K562 (cell line): Measurements from ENCODE around the gene EVC. TPM values are rescaled to one million over a fixed set of nuclear protein-coding genes. Genes with fewer than 3 reads are reported as not detected.

Experiments
- ATAC-seq: fragments of 200-7000 bp; cut with Tn5 transposase; 3 replicates; pipeline ENCODE4 v1.9.1; 2020; ENCODE audit warnings: moderate library complexity
- BruUV-seq: library from RNA; stranded (reverse); fragments of 400-500 nt; replicated peaks from 2 replicates; lab custom pipeline; 2021; lab: Mats Ljungman, UMichigan
- CTCF ChIA-PET: fragments of 300-600 bp; formaldehyde crosslinking; extraction: SDS; loops from one replicate; lab custom pipeline; 2021; ENCODE audit warnings: low intra/inter-chr PET ratio; lab: Yijun Ruan, JAX
- POLR2A ChIA-PET: fragments of 300-600, 350-650 bp; sonication (Branson Sonifier 250); formaldehyde crosslinking; extraction: SDS; loops from one replicate; lab custom pipeline; 2021; ENCODE audit warnings: antibody characterized with exemption, inconsistent platforms; lab: Yijun Ruan, JAX
- DNase-seq, 4 experiments: peaks; one replicate each; pipeline versions ENCODE4 v3.0.0 to v3.0.0-alpha.2; 2011 to 2018; ENCODE audit warnings: low spot score in 3 of 4, mixed read lengths in 3 of 4; ENCODE audit errors: extremely low read depth in 1 of 4
- FAIRE-seq: peaks from 2 replicates; lab custom pipeline; 2011; peaks lifted over from hg19 to GRCh38; lab: Jason Lieb, UNC
- H2AFZ ChIP-seq: 2 replicates; pipeline ENCODE4 v1.6.0; 2011; ENCODE audit warnings: low read depth, low read length, control low read depth, inconsistent platforms
- H3K27ac ChIP-seq: fragments of 200-600 bp; 3 replicates; pipeline ENCODE4 v1.8.0; 2011; ENCODE audit warnings: low read depth, mild to moderate bottlenecking, control low read depth, inconsistent platforms, low read length, moderate library complexity, mixed read lengths; ENCODE audit errors: extremely low read depth
- H3K27me3 ChIP-seq, 2 experiments: fragments of 300-600 bp in 1 of 2; 2 replicates in 1 of 2; 3 replicates in 1 of 2; pipeline versions ENCODE4 v1.6.0 to v1.8.0; 2011; ENCODE audit warnings: inconsistent platforms in 2 of 2, low read length in 2 of 2, mild to moderate bottlenecking in 1 of 2, mixed read lengths in 1 of 2, moderate library complexity in 1 of 2; ENCODE audit not compliant: control insufficient read depth in 2 of 2, insufficient read depth in 2 of 2
- H3K36me3 ChIP-seq: fragments of 300-600 bp; 3 replicates; pipeline ENCODE4 v1.8.0; 2011; ENCODE audit warnings: mild to moderate bottlenecking, low read length, inconsistent platforms; ENCODE audit not compliant: control insufficient read depth, insufficient read depth
- H3K4me1 ChIP-seq, 2 experiments: fragments of 200-600 bp in 1 of 2; replicated peaks in 1 of 2; 2 replicates in 1 of 2; 3 replicates in 1 of 2; pipeline versions ENCODE4 v1.5.1 to v1.8.0; 2011; ENCODE audit warnings: inconsistent platforms in 2 of 2, low read length in 2 of 2, mild to moderate bottlenecking in 1 of 2, mixed read lengths in 1 of 2, moderate library complexity in 1 of 2; ENCODE audit not compliant: control insufficient read depth in 2 of 2, insufficient read depth in 2 of 2
- H3K4me2 ChIP-seq: 2 replicates; pipeline ENCODE4 v1.6.1; 2011; ENCODE audit warnings: low read length, control low read depth, inconsistent platforms, mixed read lengths; ENCODE audit not compliant: insufficient read depth
- H3K4me3 ChIP-seq: fragments of 200-600 bp; sonication (generic), shearing (Covaris generic); 2 replicates; pipeline ENCODE4 v1.5.1; 2016; ENCODE audit warnings: control low read depth, inconsistent platforms
- H3K79me2 ChIP-seq: fragments of 200-600 bp; 3 replicates; pipeline ENCODE4 v1.8.0; 2011; ENCODE audit warnings: low read length, inconsistent platforms; ENCODE audit not compliant: control insufficient read depth, insufficient read depth
- H3K9ac ChIP-seq, 2 experiments: 2 replicates each; pipeline versions ENCODE4 v1.6.0 to v1.6.1; 2011; ENCODE audit warnings: low read depth in 2 of 2, low read length in 2 of 2, control low read depth in 1 of 2, inconsistent platforms in 1 of 2, mild to moderate bottlenecking in 1 of 2, mixed read lengths in 1 of 2; ENCODE audit not compliant: insufficient read depth in 1 of 2
- H3K9me1 ChIP-seq: one replicate; pipeline ENCODE4 v1.6.0; 2011; ENCODE audit warnings: inconsistent platforms, mild to moderate bottlenecking, low read length, moderate library complexity; ENCODE audit not compliant: control insufficient read depth, insufficient read depth
- H3K9me3 ChIP-seq: replicated peaks from 2 replicates; pipeline ENCODE4 v1.5.1; 2011; ENCODE audit warnings: low read depth, low read length, inconsistent platforms; ENCODE audit not compliant: control insufficient read depth, insufficient read depth
- H4K20me1 ChIP-seq: replicated peaks from 2 replicates; pipeline ENCODE4 v1.6.1; 2011; ENCODE audit warnings: low read length, inconsistent platforms, mixed read lengths; ENCODE audit not compliant: control insufficient read depth, insufficient read depth
- CC2D1A ChIP-seq: fragments of 450-650 bp; IDR thresholded peaks from 2 replicates; pipeline ENCODE4 v1.6.1; 2017; ENCODE audit warnings: mild to moderate bottlenecking
- CTBP1 ChIP-seq: fragments of 450-650 bp; IDR thresholded peaks from 2 replicates; pipeline ENCODE4 v1.6.1; 2016; ENCODE audit warnings: borderline replicate concordance
- FOSL1 ChIP-seq: fragments of 200-800 bp; sonication (Bioruptor generic); conservative IDR thresholded peaks from 2 replicates; pipeline ENCODE4 v1.6.1; 2016; ENCODE audit warnings: missing genetic modification characterization, missing compliant biosample characterization
- NELFE ChIP-seq: IDR thresholded peaks from 2 replicates; pipeline ENCODE4 v1.6.1; 2011; ENCODE audit warnings: mild to moderate bottlenecking; ENCODE audit not compliant: insufficient read depth, insufficient read length
- RBBP5 ChIP-seq: fragments of 200-600 bp; sonication (generic); IDR thresholded peaks from 2 replicates; pipeline ENCODE4 v1.6.1; 2012; ENCODE audit warnings: borderline replicate concordance, mild to moderate bottlenecking, low read length, control low read depth, inconsistent platforms; ENCODE audit not compliant: insufficient read depth, poor library complexity, severe bottlenecking
- RBM14 ChIP-seq: fragments of 200-400 bp; formaldehyde crosslinking; IDR thresholded peaks from 2 replicates; pipeline ENCODE4 v1.6.1; 2018; ENCODE audit warnings: low read depth, mild to moderate bottlenecking, low read length, moderate library complexity, borderline replicate concordance; ENCODE audit not compliant: insufficient read depth
- SMAD3 ChIP-seq: fragments of 450-650 bp; formaldehyde crosslinking; conservative IDR thresholded peaks from 2 replicates; pipeline ENCODE4 v1.4.0; 2020; ENCODE audit warnings: mild to moderate bottlenecking
- SPI1 ChIP-seq: IDR thresholded peaks from 2 replicates; pipeline ENCODE4 v1.6.1; 2011; ENCODE audit warnings: low read depth, low read length, control low read depth, borderline replicate concordance
- TCF3 ChIP-seq: sonication (generic); formaldehyde crosslinking; IDR thresholded peaks from 2 replicates; pipeline ENCODE4 v1.4.0; 2020; ENCODE audit warnings: mild to moderate bottlenecking, missing genetic modification reagents
- WHSC1 ChIP-seq: IDR thresholded peaks from one replicate; pipeline ENCODE4 v1.6.1; 2012; ENCODE audit warnings: low read length, control low read depth, inconsistent platforms
- ZC3H8 ChIP-seq: fragments of 450-650 bp; IDR thresholded peaks from 2 replicates; pipeline ENCODE4 v1.6.1; 2017
- ZEB2 ChIP-seq: fragments of 450-650 bp; IDR thresholded peaks from 2 replicates; pipeline ENCODE4 v1.6.1; 2016
- ZNF766 ChIP-seq: fragments of 200-800 bp; sonication (Bioruptor generic); conservative IDR thresholded peaks from 2 replicates; pipeline ENCODE4 v1.6.1; 2016; ENCODE audit warnings: missing genetic modification characterization, missing compliant biosample characterization
- WGBS: fragments of 100-300 bp; shearing (Covaris generic); methylation state at CpG from one replicate; pipeline ENCODE4 v1.1.6; 2016; ENCODE audit warnings: low coverage, mixed read lengths; ENCODE audit not compliant: insufficient coverage; ENCODE audit errors: missing lambda C conversion rate; 5-methylcytosine and 5-hydroxymethylcytosine counted together
- in situ Hi-C: fragments of 300-500 bp; cut with MboI; formaldehyde crosslinking; loops from 4 replicates; pipeline ENCODE4 v1.15.0; 2018; ENCODE audit warnings: inconsistent platforms, mixed read lengths
- intact Hi-C: fragments of 100-400 bp; cut with micrococcal nuclease; formaldehyde crosslinking; loops from 2 replicates; pipeline ENCODE4 v1.14.2; 2022
- polyA plus RNA-seq, 8 experiments: library from polyadenylated mRNA; depleted of rRNA in 4 of 8; stranded (reverse) in 5 of 8; unstranded in 3 of 8; fragments of >200 nt; fragmentation: Nextera tagmentation in 2 of 8; fragmentation: Illumina TruSeq in 1 of 8; extraction: Ambion mirVana in 2 of 8; extraction: Trizol in 1 of 8; gene quantifications; 2 replicates each; pipeline versions ENCODE4 v1.2.1 to v1.2.3, GENCODE V29; 2011 to 2014; ENCODE audit warnings: inconsistent platforms in 1 of 8, missing spikeins in 1 of 8
- total RNA-seq, 7 experiments: library from RNA; depleted of rRNA in 6 of 7; stranded (reverse); fragments of >200 nt in 6 of 7; fragmentation: Illumina TruSeq in 2 of 7; extraction: Trizol in 2 of 7; gene quantifications; 2 replicates each; pipeline versions ENCODE4 v1.2.1 to v1.2.3, GENCODE V29; 2011 to 2021; ENCODE audit warnings: low replicate concordance in 1 of 7
- TF ChIP-seq, protein P1 (sequence below): fragments of 250-450 bp; sonication (Bioruptor Pico); IDR thresholded peaks from 2 replicates; pipeline ENCODE4 v1.9.0; 2021; ENCODE audit warnings: mild to moderate bottlenecking, inconsistent platforms
- TF ChIP-seq, protein P2 (sequence below): fragments of 200-800 bp; sonication (Bioruptor generic); IDR thresholded peaks from 2 replicates; pipeline ENCODE4 v1.6.1; 2017; ENCODE audit warnings: missing genetic modification characterization, missing compliant biosample characterization
- TF ChIP-seq, protein P3 (sequence below): fragments of 200-800 bp; sonication (Bioruptor generic); IDR thresholded peaks from 2 replicates; pipeline ENCODE4 v1.6.1; 2017; ENCODE audit warnings: missing genetic modification characterization, missing compliant biosample characterization

EVC gene
- total and polyA plus RNA-seq, 9 of the 15 experiments (the other 6 are each of a cell fraction or from before 2014, with no cell fraction given): 0.03 to 3.2 (median 1.1) TPM

DNA sequence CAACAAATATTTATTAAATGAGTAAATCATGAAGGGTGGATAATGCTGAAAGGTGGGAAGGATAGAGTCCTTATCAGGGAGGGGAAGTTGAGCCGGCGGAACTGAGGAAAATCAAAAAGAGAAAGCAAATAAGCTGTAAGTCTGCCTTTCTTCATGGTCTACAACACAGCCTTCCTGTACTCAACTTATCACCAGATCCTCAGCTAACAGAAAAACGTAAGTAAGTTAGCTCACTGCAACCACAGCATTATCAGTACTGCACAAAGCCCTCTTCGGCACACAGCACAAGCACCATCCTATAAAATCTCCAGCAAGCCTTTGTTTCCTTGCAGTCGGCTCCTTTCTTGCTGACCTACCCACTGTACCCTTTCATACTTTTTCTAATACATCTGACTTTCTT is 111.6 kb downstream of the EVC start:
- Histone ChIP-seq H3K9me3 (no peaks in the 10 kb centered on the region), H4K20me1 (no peaks in the 10 kb centered on the region), H2AFZ (no peak overlapping the region), H3K79me2 (no peaks in the 10 kb centered on the region), H3K4me3 (no peak overlapping the region), H3K4me1 (no peaks in the 10 kb centered on the region), H3K36me3 (no peaks in the 10 kb centered on the region), H3K9me1 (no peaks in the 10 kb centered on the region), H3K9ac (no peak overlapping the region), H3K4me2 (no peak overlapping the region), H3K27me3 (peaks cover 0 to 3% of the 10 kb centered on the region in 2 experiments; a peak in 1 of 5 replicates), H3K27ac (no peak overlapping the region)
- BruUV-seq: no TSS peak
- CTCF ChIA-PET: no interaction called here
- POLR2A ChIA-PET: interaction anchor here (0.5 kb wide), 1 partner anchor 18 kb away, joined by 3 read pairs; no protein-coding TSS in a partner anchor
- DNase-seq: peak in 1 of 4 experiments; percentile 55
- no peak for ATAC-seq
- 0% methylated on average over 4 of the region's 5 CpGs for WGBS
- no peak for FAIRE-seq
- intact Hi-C loops (no loop called here), in situ Hi-C loops (loop anchor here (25.0 kb wide), 1 partner anchor 1335 kb away; no protein-coding TSS in a partner anchor)
- TF ChIP-seq SMAD3 (CRISPR knock-in tag): no peak
- TF ChIP-seq, protein P1, sequence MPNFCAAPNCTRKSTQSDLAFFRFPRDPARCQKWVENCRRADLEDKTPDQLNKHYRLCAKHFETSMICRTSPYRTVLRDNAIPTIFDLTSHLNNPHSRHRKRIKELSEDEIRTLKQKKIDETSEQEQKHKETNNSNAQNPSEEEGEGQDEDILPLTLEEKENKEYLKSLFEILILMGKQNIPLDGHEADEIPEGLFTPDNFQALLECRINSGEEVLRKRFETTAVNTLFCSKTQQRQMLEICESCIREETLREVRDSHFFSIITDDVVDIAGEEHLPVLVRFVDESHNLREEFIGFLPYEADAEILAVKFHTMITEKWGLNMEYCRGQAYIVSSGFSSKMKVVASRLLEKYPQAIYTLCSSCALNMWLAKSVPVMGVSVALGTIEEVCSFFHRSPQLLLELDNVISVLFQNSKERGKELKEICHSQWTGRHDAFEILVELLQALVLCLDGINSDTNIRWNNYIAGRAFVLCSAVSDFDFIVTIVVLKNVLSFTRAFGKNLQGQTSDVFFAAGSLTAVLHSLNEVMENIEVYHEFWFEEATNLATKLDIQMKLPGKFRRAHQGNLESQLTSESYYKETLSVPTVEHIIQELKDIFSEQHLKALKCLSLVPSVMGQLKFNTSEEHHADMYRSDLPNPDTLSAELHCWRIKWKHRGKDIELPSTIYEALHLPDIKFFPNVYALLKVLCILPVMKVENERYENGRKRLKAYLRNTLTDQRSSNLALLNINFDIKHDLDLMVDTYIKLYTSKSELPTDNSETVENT (CRISPR knock-in tag): no peak
- TF ChIP-seq RBM14: no peak
- no peak for TF ChIP-seq NELFE
- TF ChIP-seq RBBP5: no peak
- TF ChIP-seq FOSL1 (tag): no peak
- TF ChIP-seq TCF3 (CRISPR knock-in tag): peak; percentile 63
- TF ChIP-seq, protein P2, sequence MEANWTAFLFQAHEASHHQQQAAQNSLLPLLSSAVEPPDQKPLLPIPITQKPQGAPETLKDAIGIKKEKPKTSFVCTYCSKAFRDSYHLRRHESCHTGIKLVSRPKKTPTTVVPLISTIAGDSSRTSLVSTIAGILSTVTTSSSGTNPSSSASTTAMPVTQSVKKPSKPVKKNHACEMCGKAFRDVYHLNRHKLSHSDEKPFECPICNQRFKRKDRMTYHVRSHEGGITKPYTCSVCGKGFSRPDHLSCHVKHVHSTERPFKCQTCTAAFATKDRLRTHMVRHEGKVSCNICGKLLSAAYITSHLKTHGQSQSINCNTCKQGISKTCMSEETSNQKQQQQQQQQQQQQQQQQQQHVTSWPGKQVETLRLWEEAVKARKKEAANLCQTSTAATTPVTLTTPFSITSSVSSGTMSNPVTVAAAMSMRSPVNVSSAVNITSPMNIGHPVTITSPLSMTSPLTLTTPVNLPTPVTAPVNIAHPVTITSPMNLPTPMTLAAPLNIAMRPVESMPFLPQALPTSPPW: peak; percentile 12; the same call in 1 of the 2 replicates
- no peak for TF ChIP-seq WHSC1
- no peak; the same call in 1 of the 2 replicates for TF ChIP-seq ZNF766 (CRISPR knock-in tag)
- no peak for TF ChIP-seq CC2D1A
- no peak for TF ChIP-seq CTBP1
- no peak for TF ChIP-seq ZC3H8
- no peak for TF ChIP-seq ZEB2
- no peak for TF ChIP-seq SPI1
- TF ChIP-seq, protein P3, sequence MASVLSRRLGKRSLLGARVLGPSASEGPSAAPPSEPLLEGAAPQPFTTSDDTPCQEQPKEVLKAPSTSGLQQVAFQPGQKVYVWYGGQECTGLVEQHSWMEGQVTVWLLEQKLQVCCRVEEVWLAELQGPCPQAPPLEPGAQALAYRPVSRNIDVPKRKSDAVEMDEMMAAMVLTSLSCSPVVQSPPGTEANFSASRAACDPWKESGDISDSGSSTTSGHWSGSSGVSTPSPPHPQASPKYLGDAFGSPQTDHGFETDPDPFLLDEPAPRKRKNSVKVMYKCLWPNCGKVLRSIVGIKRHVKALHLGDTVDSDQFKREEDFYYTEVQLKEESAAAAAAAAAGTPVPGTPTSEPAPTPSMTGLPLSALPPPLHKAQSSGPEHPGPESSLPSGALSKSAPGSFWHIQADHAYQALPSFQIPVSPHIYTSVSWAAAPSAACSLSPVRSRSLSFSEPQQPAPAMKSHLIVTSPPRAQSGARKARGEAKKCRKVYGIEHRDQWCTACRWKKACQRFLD (CRISPR knock-in tag): peak; percentile 52; the same call in 1 of the 2 replicates
